HG02970 (cell line): Measurements from ENCODE around the gene SLC66A2.

Source experiments
- ATAC-seq: cut with Tn5 transposase; IDR thresholded peaks from one replicate; pipeline ENCODE4 v1.9.1; 2021; ENCODE audit warnings: mild to moderate bottlenecking, moderate library complexity, moderate number of reproducible peaks; ENCODE audit not compliant: unreplicated experiment, low FRiP score

SLC66A2 gene

DNA sequence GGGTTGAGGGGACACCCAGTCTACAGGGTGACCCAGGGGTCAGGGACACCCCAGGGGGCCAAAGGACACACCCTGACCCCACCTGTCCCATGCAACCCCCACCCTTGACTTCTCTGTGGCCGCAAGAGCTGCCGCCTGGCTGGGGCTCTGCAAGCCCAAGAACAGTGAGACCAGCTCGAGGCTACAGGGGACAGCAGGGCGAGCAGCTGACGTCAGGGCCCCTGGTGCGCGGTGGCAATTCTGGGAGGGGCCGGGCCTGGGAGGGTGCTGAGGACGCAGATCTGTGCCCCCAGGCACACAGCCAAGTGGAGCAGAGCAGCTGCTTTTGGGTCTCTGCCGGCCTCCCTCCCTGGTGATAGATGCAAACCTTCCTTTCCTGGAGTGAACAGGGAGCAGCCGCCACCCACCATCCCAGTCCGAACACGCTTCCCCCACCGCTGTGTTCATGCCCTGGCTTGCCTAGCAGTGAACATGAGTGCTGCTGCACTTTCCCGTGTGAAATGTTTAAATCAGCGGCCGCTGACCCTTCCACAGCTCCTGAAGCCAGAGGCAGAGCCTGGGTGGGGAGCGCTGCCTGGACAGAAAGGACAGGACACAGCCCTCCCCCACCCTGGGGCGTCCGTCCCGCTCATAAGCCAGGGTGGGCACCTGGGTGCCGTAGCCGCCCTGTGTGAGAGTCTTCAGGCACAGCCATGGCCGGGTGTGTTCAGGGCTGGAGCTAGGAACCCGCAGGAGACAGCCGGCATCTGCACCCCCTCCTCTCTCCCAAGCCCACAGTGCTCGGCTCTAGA, 46.9 kb downstream of the SLC66A2 start:
- no peak for ATAC-seq

DNA sequence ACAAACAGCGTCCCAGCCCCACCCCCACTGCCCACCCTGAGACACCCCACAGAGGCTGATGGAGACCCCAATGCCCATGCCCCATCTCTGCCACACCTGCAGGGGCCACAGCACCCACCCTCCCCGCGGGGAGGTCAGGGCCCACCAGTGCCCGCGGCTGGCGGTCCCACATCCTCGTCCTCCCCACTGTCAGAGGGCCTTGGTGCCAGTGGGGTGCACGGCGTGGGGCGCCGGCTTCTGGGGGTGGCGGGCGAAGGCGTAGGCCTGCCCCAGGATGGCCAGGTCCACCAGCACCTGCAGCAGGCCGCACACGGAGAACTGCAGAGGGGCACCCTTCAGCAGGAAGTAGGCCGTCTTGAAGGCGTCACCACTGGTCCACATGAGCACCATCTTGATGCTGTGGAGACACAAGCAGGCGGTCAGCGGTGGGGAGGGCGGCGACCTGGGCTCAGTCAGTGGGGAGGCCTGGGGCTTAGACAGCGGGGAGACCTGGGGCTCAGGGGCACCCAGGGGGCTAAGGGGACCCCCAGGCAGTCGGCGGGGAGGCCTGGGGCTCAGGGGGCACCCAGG, 47.6 kb downstream of the SLC66A2 start:
- no peak for ATAC-seq

DNA sequence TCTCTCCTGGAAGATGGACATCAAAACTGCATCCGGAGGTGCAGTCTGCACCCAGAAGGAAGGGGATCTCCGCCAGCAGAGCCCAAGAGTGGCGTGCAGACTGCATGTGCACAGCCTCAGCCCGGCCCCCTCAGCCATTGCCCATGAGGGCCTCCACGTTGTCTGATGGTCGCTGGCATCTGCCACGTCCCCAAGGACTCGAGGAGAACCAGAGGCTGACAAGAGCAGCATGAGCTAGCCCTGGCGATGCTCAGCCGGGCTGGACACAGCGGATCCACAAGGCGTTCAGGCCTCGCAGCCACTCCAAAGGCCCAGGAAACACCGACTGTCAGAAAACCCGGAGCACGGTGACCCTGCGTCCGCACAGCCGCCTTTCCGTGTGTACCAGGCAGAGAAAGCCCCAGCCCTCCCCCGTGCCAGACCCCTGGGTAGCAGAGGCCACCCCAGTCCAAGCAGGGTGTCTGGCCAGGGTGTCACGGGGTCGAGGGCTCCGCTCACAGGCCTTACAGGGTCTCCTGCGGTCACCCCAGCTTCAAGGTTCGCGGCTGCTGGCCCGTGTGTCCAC, 48.3 kb downstream of the SLC66A2 start:
- ATAC-seq, result no peak

DNA sequence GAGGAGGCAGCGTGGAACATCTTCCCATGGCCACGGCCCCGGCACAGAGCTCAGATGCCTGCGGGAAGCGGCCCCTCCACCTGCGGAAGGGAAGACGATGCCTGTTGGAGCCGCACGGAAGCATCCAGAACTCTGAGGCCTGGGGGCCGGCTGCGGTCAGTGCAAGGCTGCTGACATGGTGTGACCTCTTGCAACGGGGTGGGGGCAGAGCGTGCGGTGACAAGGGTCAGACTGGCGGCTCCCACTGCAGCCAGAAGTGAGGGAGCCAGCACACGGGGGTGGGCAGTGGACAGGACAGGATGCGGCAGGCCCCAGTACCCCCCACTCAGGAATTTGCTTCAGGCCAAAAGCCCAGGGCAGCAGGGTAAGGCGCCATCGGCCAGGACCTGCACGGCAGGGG, 48.8 kb downstream of the SLC66A2 start:
- ATAC-seq, result no peak

GRCh38 chr18:79902075-79902474, 49.4 kb downstream of the SLC66A2 start:
- ATAC-seq, result no peak

DNA sequence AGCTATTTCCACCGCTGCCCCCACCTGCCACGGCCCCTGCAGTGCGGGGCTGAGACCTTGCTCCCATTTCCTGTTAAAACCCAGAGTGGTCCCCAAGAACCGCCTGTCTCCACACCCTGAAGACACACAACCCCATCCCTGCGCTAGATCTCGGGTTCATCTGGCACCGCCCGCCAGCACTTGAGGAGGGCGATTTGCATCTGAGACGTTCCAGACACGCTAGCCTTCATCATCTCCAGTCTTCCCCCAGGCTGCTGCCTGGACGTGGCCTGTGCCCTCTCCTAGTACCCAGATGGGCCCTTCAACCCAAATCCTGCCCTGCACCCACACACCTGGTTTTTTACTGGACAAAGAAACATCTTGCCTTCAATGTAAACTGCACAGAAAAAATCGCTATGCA, 49.8 kb downstream of the SLC66A2 start:
- ATAC-seq, result no peak

- no peak for ATAC-seq
Observed at GRCh38 chr18:79900610-79901570, 50.6 kb downstream of the SLC66A2 start.

DNA sequence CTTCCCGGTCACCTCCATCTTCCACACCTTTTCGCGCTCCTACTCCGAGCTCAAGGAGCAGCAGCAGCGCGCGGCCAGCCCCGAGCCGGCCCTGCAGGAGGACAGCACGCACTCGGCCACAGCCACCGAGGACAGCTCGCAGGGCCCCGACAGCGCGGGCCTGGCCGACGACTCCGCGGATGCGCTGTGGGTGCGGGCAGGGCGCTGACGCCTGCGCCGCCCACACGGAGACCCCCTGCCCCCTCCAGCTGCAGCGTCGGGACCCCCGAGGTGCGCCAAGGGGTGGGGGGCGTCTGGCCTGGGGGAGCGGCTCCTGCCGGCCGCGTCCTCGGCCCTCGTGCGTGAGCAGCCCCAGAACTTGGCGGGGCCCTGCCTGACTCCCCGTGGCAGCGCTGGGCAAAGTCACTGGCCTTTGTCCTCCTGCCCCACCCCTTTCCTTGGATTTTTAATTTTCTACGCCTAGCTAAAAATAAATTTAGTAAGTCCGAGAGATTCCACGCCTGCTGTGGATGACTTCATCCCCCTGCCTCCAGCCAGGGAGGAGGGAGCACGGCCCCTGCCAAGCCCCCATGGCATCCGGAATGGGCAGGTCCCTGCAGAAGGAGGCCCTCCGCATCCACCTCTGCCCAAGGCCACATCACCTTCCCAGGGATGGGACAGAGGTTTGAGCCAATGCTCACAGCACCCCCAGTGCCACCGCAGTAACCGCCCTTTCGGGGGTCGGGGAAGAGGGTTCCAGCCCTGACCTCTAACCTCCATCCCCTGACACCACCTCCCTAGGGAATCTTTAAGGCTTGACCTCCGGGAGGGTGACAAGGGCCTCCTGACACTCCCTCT, 51.6 kb downstream of the SLC66A2 start:
- ATAC-seq, result no peak

GRCh38 chr18:79898952-79899608, 52.4 kb downstream of the SLC66A2 start:
- no peak for ATAC-seq

- no peak for ATAC-seq
Observed at GRCh38 chr18:79897940-79898625, 53.4 kb downstream of the SLC66A2 start.

DNA sequence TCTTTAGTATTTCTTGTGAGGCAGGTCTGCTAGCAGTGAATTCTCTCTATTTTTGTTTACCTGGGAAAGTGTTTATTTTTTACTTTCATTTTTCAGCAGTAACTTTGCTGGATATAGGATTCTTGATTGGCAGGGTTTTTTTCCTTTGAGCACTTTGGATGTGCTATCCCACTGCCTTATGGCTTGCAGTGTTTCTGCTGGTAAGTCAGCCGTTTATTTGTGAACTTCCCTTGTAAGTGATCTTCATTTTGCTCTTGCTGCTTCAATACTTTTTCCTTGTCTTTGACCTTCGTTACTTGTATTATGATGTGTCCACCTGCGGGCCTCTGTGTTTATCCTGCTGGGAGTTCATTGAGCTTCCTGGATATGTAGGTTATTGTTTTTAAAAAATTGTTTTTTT, 54.7 kb downstream of the SLC66A2 start:
- no peak for ATAC-seq

DNA sequence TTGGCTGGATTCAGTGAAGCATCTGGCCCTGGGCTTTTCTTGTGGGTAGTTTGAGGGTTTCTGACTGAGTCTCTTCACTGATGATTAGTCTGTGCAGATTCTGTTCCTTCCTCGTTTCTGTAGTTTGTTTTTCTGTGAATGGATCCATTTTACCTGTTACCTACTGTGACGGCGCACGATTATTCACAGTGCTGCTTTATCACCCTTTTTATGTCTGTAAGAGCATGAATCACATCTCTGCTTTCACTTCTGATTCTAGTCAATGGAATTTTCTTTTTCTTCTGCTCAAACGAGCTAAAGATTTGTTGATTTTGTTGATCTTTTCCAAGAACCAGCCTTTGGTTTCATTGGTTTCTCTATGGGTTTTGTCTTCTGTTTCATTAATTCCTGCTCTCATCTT, 60.8 kb downstream of the SLC66A2 start:
- ATAC-seq, result no peak

DNA sequence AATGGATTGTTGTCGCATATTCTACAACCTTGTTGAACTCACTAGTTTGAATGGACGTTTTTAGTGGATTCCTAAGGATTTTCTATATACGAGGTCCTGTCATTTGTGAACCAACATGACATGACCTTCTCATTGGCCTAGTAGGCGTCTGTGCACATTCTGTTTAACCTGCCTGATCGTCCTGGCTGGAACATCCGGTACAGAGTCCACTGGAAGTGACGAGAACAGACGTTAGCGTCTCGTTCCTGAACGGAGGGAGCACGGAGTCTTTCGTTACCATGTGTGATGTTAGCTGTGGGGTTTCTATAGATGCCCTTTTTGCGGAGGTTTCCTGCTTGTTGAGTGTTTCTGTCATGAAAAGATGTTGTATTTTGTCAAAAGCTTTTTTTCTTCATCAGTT, 61.9 kb downstream of the SLC66A2 start:
- no peak for ATAC-seq

- ATAC-seq, result no peak
Observed at GRCh38 chr18:79888016-79888415, 63.4 kb downstream of the SLC66A2 start.

DNA sequence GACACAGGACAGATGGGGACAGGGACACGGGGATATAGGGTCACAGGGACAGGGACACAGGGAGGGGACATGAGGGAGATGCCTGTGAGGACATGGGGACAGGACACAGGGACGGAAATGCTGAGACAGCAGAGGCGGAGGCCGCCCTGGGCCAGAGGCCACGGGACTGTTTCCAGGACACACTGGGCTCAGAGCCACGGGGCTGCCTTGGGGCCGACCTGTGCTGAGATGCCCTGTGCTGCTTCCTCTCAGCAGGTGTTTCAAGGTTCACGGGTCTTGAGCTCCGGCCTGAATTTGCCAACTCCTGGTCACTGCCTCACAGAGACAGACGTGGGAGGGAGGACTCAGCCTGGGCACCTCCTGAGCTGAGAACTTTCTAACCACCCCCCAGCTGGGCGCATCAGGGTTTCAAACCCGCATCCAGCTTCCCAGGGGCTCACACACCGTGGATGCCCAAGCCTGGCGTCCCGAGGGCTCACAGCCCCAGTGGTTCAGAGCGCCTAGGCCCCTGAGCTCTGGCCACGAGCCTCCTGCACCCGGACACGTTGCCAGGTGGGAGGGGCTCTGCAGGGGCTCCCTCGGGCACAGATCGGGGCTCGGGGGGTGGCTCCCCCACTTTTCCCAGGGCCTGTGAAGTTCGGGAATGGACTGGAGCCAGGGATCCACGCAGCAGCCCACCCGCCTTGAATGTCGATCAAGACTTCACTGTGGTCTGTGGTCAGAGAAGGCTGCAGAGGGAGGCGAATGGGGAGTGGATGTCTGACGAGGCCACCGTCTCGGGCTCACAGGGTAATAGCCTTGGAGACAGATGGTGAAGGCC, 64.1 kb downstream of the SLC66A2 start:
- no peak for ATAC-seq

- no peak for ATAC-seq
Observed at GRCh38 chr18:79884963-79885728, 66.3 kb downstream of the SLC66A2 start.

GRCh38 chr18:79884294-79884962, 67.0 kb downstream of the SLC66A2 start:
- ATAC-seq, result no peak
